SU-DHL-6 (cell line): ENCODE measurements around the gene RPRD1B.

ENCODE experiments used
- H2AFZ ChIP-seq: fragments of 200-600 bp; sonication (generic); 2 replicates; pipeline ENCODE4 v1.6.1; 2014; ENCODE audit warnings: low read depth, mild to moderate bottlenecking, moderate library complexity, mixed read lengths, antibody characterized with exemption, low read length; ENCODE audit not compliant: severe bottlenecking
- H3F3A ChIP-seq: fragments of 200-600 bp; shearing (Covaris generic); 2 replicates; pipeline ENCODE4 v1.6.0; 2016; ENCODE audit warnings: antibody characterized with exemption, mild to moderate bottlenecking; ENCODE audit not compliant: insufficient read depth
- H3K27ac ChIP-seq: fragments of 200-600 bp; sonication (generic); 2 replicates; pipeline ENCODE4 v1.5.1; 2016; ENCODE audit warnings: low read depth, mild to moderate bottlenecking, low read length, moderate library complexity, mixed read lengths
- H3K27me3 ChIP-seq: fragments of 200-600 bp; sonication (generic), shearing (Covaris generic); 2 replicates; pipeline ENCODE4 v1.6.0; 2014; ENCODE audit warnings: mild to moderate bottlenecking, low read length
- H3K36me3 ChIP-seq: fragments of 200-600 bp; sonication (generic); 2 replicates; pipeline ENCODE4 v1.6.1; 2014; ENCODE audit warnings: mild to moderate bottlenecking, low read length, mixed read lengths
- H3K4me2 ChIP-seq: fragments of 300-600, 200-600 bp; shearing (Covaris generic), sonication (generic); 2 replicates; pipeline ENCODE4 v1.6.0; 2014; ENCODE audit warnings: low read length, low read depth, mild to moderate bottlenecking; ENCODE audit not compliant: poor library complexity, severe bottlenecking
- H3K4me3 ChIP-seq: fragments of 200-600 bp; sonication (generic); 2 replicates; pipeline ENCODE4 v1.5.1; 2014; ENCODE audit warnings: antibody characterized with exemption, low read length, mild to moderate bottlenecking, mixed read lengths; ENCODE audit not compliant: insufficient read depth, poor library complexity, severe bottlenecking
- H3K79me2 ChIP-seq: fragments of 200-600 bp; sonication (generic); 2 replicates; pipeline ENCODE4 v1.6.1; 2014; ENCODE audit warnings: mild to moderate bottlenecking, low read length, moderate library complexity; ENCODE audit not compliant: insufficient read depth
- H3K9ac ChIP-seq: fragments of 200-600 bp; sonication (generic); 2 replicates; pipeline ENCODE4 v1.7.0; 2014; ENCODE audit warnings: mild to moderate bottlenecking, low read length
- H3K9me2 ChIP-seq: fragments of 200-600 bp; sonication (generic); replicated peaks from 2 replicates; pipeline ENCODE4 v1.6.1; 2014; ENCODE audit warnings: low read length; ENCODE audit not compliant: insufficient read depth
- H3K9me3 ChIP-seq: fragments of 200-600 bp; sonication (generic); 2 replicates; pipeline ENCODE4 v1.6.1; 2014; ENCODE audit warnings: low read length, mixed read lengths; ENCODE audit not compliant: insufficient read depth
- H4K20me1 ChIP-seq: fragments of 200-600 bp; sonication (generic); 2 replicates; pipeline ENCODE4 v1.6.1; 2014; ENCODE audit warnings: low read depth, mild to moderate bottlenecking, antibody characterized with exemption, low read length, moderate library complexity, mixed read lengths
- EZH2phosphoT487 ChIP-seq: fragments of 200-600 bp; sonication (generic), shearing (Covaris generic); conservative IDR thresholded peaks from 2 replicates; pipeline ENCODE4 v1.6.1; 2018; ENCODE audit warnings: mild to moderate bottlenecking, antibody characterized with exemption, low read length, moderate library complexity, mixed read lengths
- TF ChIP-seq, protein P1 (sequence below): fragments of 200-600 bp; sonication (generic); IDR thresholded peaks from one replicate; pipeline ENCODE4 v1.5.1; 2017; ENCODE audit warnings: antibody characterized with exemption, mild to moderate bottlenecking, low read length, moderate library complexity; ENCODE audit not compliant: insufficient read depth, poor library complexity, severe bottlenecking

Gene RPRD1B

DNA sequence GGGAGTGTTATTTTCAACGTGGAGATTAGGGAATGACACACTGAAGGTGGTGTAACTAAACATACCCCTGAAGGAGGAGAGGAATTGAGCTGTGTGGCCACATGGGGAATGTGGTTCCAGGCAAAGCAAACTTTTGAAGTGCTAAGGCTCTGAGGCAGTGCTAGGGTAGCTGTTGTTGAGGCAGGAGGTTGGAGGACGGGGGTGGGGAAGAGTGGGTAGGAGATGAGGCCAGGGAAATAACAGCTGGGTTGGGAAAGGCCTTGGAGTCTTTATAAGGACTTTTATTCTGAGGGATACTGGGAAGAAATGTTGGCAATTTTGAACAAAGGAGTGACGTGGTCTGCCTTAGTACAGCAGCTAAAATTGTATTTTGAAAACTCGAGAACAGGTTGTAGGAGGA, 13.0 kb downstream of the RPRD1B start:
- Histone ChIP-seq H2AFZ (no peak overlapping the region), H4K20me1 (peaks cover 21% of the 10 kb centered on the region), H3K27me3 (no peaks in the 10 kb centered on the region), H3K4me2 (no peak overlapping the region), H3K36me3 (peaks cover 39% of the 10 kb centered on the region), H3K79me2 (peaks cover 69% of the 10 kb centered on the region), H3K27ac (no peak overlapping the region), H3F3A (no peaks in the 10 kb centered on the region), H3K9me2 (no peaks in the 10 kb centered on the region), H3K9me3 (no peaks in the 10 kb centered on the region), H3K4me3 (no peak overlapping the region), H3K9ac (no peak overlapping the region)
- TF ChIP-seq, protein P1, sequence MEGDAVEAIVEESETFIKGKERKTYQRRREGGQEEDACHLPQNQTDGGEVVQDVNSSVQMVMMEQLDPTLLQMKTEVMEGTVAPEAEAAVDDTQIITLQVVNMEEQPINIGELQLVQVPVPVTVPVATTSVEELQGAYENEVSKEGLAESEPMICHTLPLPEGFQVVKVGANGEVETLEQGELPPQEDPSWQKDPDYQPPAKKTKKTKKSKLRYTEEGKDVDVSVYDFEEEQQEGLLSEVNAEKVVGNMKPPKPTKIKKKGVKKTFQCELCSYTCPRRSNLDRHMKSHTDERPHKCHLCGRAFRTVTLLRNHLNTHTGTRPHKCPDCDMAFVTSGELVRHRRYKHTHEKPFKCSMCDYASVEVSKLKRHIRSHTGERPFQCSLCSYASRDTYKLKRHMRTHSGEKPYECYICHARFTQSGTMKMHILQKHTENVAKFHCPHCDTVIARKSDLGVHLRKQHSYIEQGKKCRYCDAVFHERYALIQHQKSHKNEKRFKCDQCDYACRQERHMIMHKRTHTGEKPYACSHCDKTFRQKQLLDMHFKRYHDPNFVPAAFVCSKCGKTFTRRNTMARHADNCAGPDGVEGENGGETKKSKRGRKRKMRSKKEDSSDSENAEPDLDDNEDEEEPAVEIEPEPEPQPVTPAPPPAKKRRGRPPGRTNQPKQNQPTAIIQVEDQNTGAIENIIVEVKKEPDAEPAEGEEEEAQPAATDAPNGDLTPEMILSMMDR: no peak
- no peak for TF ChIP-seq EZH2phosphoT487

DNA sequence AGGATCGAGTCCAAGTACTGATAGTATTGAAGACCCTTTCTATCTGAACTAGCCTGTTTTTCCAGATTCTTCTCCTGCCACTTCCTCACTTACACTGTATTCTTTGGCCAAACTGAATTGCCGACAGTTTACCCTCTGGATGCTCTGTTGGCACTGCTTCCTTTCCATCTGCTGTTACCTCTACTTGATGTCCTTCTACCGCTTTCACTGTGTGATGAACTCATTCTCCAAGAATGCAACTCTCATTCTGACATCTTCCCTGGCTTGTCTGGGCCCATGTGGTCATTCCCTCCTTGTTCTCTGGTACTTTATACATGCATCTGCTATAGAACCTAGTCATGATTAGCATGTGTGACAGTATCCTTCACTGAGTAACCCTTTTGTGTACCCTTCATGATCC, 16.3 kb downstream of the RPRD1B start:
- H3K27me3 ChIP-seq: no peaks in the 10 kb centered on the region
- no peaks in the 10 kb centered on the region for H3K9me3 ChIP-seq
- no peak overlapping the region for H3K9ac ChIP-seq
- H3K36me3 ChIP-seq: peaks cover 36% of the 10 kb centered on the region
- H2AFZ ChIP-seq: no peak overlapping the region
- TF ChIP-seq, protein P1: no peak
- TF ChIP-seq EZH2phosphoT487: no peak
- no peaks in the 10 kb centered on the region for H3K9me2 ChIP-seq
- no peaks in the 10 kb centered on the region for H3F3A ChIP-seq
- no peak overlapping the region for H3K4me3 ChIP-seq
- H3K4me2 ChIP-seq: no peak overlapping the region
- H3K79me2 ChIP-seq: peaks cover 75% of the 10 kb centered on the region
- H4K20me1 ChIP-seq: peaks cover 19% of the 10 kb centered on the region
- H3K27ac ChIP-seq: no peak overlapping the region

DNA sequence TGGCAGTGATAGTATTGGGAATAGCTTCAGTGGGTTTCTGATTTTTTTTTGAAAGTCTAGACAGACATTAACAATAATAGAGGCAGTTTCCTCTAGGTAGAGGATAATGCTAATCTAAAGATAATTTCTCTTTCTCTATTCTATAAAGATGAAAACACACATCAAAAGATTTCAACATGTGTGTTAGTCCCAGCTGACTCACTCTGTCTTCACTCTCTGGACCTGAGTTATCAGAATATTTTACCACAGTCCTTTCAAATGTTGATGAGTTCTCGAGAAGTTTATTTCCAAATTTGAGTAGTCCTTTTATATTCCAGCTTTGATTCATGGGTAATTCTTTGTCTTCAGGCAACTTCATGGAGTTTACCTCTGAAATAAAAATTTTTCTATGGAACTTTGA, 17.1 kb downstream of the RPRD1B start:
- no peak for TF ChIP-seq EZH2phosphoT487
- TF ChIP-seq, protein P1: no peak
- Histone ChIP-seq H3K4me2 (no peak overlapping the region), H3K27me3 (no peaks in the 10 kb centered on the region), H2AFZ (no peak overlapping the region), H3K4me3 (no peak overlapping the region), H3K79me2 (peaks cover 80% of the 10 kb centered on the region), H4K20me1 (peaks cover 19% of the 10 kb centered on the region), H3K9me2 (no peaks in the 10 kb centered on the region), H3K9ac (no peak overlapping the region), H3K27ac (no peak overlapping the region), H3K9me3 (no peaks in the 10 kb centered on the region), H3K36me3 (peaks cover 36% of the 10 kb centered on the region), H3F3A (no peaks in the 10 kb centered on the region)
